ENCODE measurements around the gene MDM1. TPM values are rescaled to one million over a fixed set of nuclear protein-coding genes. Genes with fewer than 3 reads are reported as not detected.

The MDM1 gene
- polyA plus RNA-seq, 1 donor (not counting 4 experiments of a cell fraction or from before 2014, with no cell fraction given) = 7.5 TPM

- Histone ChIP-seq H2AFZ (ENCODE audit: control insufficient read depth, low read length) (no peak overlapping the region), H3K27me3 (ENCODE audit: control insufficient read depth, extremely low read depth, insufficient read depth, low read length) (peaks cover 9% of the 10 kb centered on the region), H4K20me1 (ENCODE audit: control insufficient read depth, extremely low read depth, insufficient read depth, low read length) (no peaks in the 10 kb centered on the region), H3K9ac (ENCODE audit: control insufficient read depth, extremely low read depth, insufficient read depth, low read length) (no peak overlapping the region), H3K4me3 (ENCODE audit: control insufficient read depth in 2 of 3, extremely low read depth in 1 of 3, insufficient read depth in 2 of 3, low read depth in 1 of 3, low read length in 3 of 3) (no peak overlapping the region), H3K27ac (ENCODE audit: control insufficient read depth, insufficient read depth, low read length) (no peak overlapping the region), H3K4me1 (ENCODE audit: control insufficient read depth, extremely low read depth, insufficient read depth, low read length) (peaks cover 17% of the 10 kb centered on the region), H3K9me1 (ENCODE audit: control insufficient read depth, extremely low read depth, insufficient read depth, low read length) (no peaks in the 10 kb centered on the region), H3K4me2 (ENCODE audit: control insufficient read depth, extremely low read depth, insufficient read depth, low read depth, low read length) (no peak overlapping the region), H3K79me2 (ENCODE audit: control insufficient read depth, insufficient read depth, low read length) (no peaks in the 10 kb centered on the region), H3K36me3 (ENCODE audit: control insufficient read depth in 2 of 2, extremely low read depth in 1 of 2, insufficient read depth in 2 of 2, low read length in 2 of 2) (no peaks in the 10 kb centered on the region), H3K9me3 (ENCODE audit: control insufficient read depth, low read depth, low read length) (no peaks in the 10 kb centered on the region)
- peak; percentile 59 for FAIRE-seq
- TF ChIP-seq EZH2 (IDR thresholded peaks at IDR 0.05; ENCODE audit: low read length) (no peak), CTCF (optimal IDR thresholded peaks at IDR 0.05 in 1 of 3, IDR thresholded peaks at IDR 0.05 in 1 of 3, conservative IDR thresholded peaks at IDR 0.05 in 1 of 3; ENCODE audit: extremely low read depth in 1 of 3, insufficient read depth in 2 of 3, low read length in 3 of 3) (no peak)
- no peak for DNase-seq (ENCODE audit: low read depth, low spot score)
- dilution Hi-C loops (cut with MboI; ENCODE audit: extremely low pct_ligation_motif_present, low sequenced_read_pairs) = no loop called here
These were observed 19.9 kb upstream of the MDM1 start for GRCh38 chr12:68352067-68352466.

- no peak overlapping the region for H2AFZ ChIP-seq (ENCODE audit: control insufficient read depth, low read length)
These were observed 18.6 kb upstream of the MDM1 start for GRCh38 chr12:68350753-68351152.

More at GRCh38 chr12:68350753-68351152, 18.6 kb upstream of the MDM1 start:
- TF ChIP-seq CTCF (optimal IDR thresholded peaks at IDR 0.05 in 1 of 3, IDR thresholded peaks at IDR 0.05 in 1 of 3, conservative IDR thresholded peaks at IDR 0.05 in 1 of 3; ENCODE audit: extremely low read depth in 1 of 3, insufficient read depth in 2 of 3, low read length in 3 of 3) = no peak
- TF ChIP-seq EZH2 (IDR thresholded peaks at IDR 0.05; ENCODE audit: low read length) = no peak
- H3K9ac ChIP-seq (ENCODE audit: control insufficient read depth, extremely low read depth, insufficient read depth, low read length) = no peak overlapping the region
- H3K4me3 ChIP-seq (ENCODE audit: control insufficient read depth in 2 of 3, extremely low read depth in 1 of 3, insufficient read depth in 2 of 3, low read depth in 1 of 3, low read length in 3 of 3) = no peak overlapping the region
- no peaks in the 10 kb centered on the region for H3K36me3 ChIP-seq (ENCODE audit: control insufficient read depth in 2 of 2, extremely low read depth in 1 of 2, insufficient read depth in 2 of 2, low read length in 2 of 2)
- no peaks in the 10 kb centered on the region for H3K79me2 ChIP-seq (ENCODE audit: control insufficient read depth, insufficient read depth, low read length)
- H3K27ac ChIP-seq (ENCODE audit: control insufficient read depth, insufficient read depth, low read length) = no peak overlapping the region
- DNase-seq (ENCODE audit: low read depth, low spot score) = no peak
- H3K4me1 ChIP-seq (ENCODE audit: control insufficient read depth, extremely low read depth, insufficient read depth, low read length) = peaks cover 17% of the 10 kb centered on the region
- H3K9me1 ChIP-seq (ENCODE audit: control insufficient read depth, extremely low read depth, insufficient read depth, low read length) = no peaks in the 10 kb centered on the region
- H3K9me3 ChIP-seq (ENCODE audit: control insufficient read depth, low read depth, low read length) = no peaks in the 10 kb centered on the region
- H4K20me1 ChIP-seq (ENCODE audit: control insufficient read depth, extremely low read depth, insufficient read depth, low read length) = no peaks in the 10 kb centered on the region
- no peak for FAIRE-seq
- H3K27me3 ChIP-seq (ENCODE audit: control insufficient read depth, extremely low read depth, insufficient read depth, low read length) = peaks cover 9% of the 10 kb centered on the region
- peak overlapping the region; percentile 9 for H3K4me2 ChIP-seq (ENCODE audit: control insufficient read depth, extremely low read depth, insufficient read depth, low read depth, low read length)
- dilution Hi-C loops (cut with MboI; ENCODE audit: extremely low pct_ligation_motif_present, low sequenced_read_pairs) = no loop called here
